ENCODE data around the gene KIF5C.

Gene KIF5C

GRCh38 chr2:149015926-149016563 lies 141.0 kb downstream of the KIF5C start:
- DNase-seq (ENCODE audit: low read depth in 2 of 2): no peak

- DNase-seq (ENCODE audit: low read depth in 2 of 2): peak; percentile 61 to 62
These were observed 142.3 kb downstream of the KIF5C start for GRCh38 chr2:149017116-149017985.

GRCh38 chr2:149018981-149019380 lies 144.0 kb downstream of the KIF5C start:
- no peak for DNase-seq (ENCODE audit: low read depth in 2 of 2)

- DNase-seq (ENCODE audit: low read depth in 2 of 2): no peak
These were observed 144.7 kb downstream of the KIF5C start for GRCh38 chr2:149019768-149020167.

- DNase-seq (ENCODE audit: low read depth in 2 of 2): no peak
These were observed 145.4 kb downstream of the KIF5C start for GRCh38 chr2:149020432-149020851.

GRCh38 chr2:149021271-149021719 lies 146.3 kb downstream of the KIF5C start:
- no peak for DNase-seq (ENCODE audit: low read depth in 2 of 2)

- no peak for DNase-seq (ENCODE audit: low read depth in 2 of 2)
These were observed 146.7 kb downstream of the KIF5C start for GRCh38 chr2:149021761-149022160.

- no peak for DNase-seq (ENCODE audit: low read depth in 2 of 2)
These were observed 148.1 kb downstream of the KIF5C start for GRCh38 chr2:149023091-149023490.

GRCh38 chr2:149027590-149028250 lies 152.7 kb downstream of the KIF5C start:
- DNase-seq (ENCODE audit: low read depth in 2 of 2): no peak

- DNase-seq (ENCODE audit: low read depth in 2 of 2): no peak
These were observed 153.3 kb downstream of the KIF5C start for GRCh38 chr2:149028377-149028776.

- DNase-seq (ENCODE audit: low read depth in 2 of 2): no peak
These were observed 153.9 kb downstream of the KIF5C start for GRCh38 chr2:149028891-149029290.

- DNase-seq (ENCODE audit: low read depth in 2 of 2): no peak
These were observed 154.4 kb downstream of the KIF5C start for GRCh38 chr2:149029307-149029965.

GRCh38 chr2:149031396-149031795 lies 156.4 kb downstream of the KIF5C start:
- DNase-seq (ENCODE audit: low read depth in 2 of 2): no peak

- no peak for DNase-seq (ENCODE audit: low read depth in 2 of 2)
These were observed 158.7 kb downstream of the KIF5C start for GRCh38 chr2:149033716-149034115.

GRCh38 chr2:149034406-149034805 lies 159.4 kb downstream of the KIF5C start:
- DNase-seq (ENCODE audit: low read depth in 2 of 2): no peak

- DNase-seq (ENCODE audit: low read depth in 2 of 2): no peak
These were observed 161.7 kb downstream of the KIF5C start for GRCh38 chr2:149036507-149037293.

GRCh38 chr2:149037851-149038250 lies 162.8 kb downstream of the KIF5C start:
- DNase-seq (ENCODE audit: low read depth in 2 of 2): no peak

GRCh38 chr2:149038442-149039212 lies 163.6 kb downstream of the KIF5C start, which contains the start of gene LYPD6B:
TSS of gene LYPD6B (plus strand) at chr2:149038699. CDS start at chr2:149130949, 92,250 bp downstream.
- DNase-seq (ENCODE audit: low read depth in 2 of 2): no peak

GRCh38 chr2:149039213-149039724 lies 164.2 kb downstream of the KIF5C start:
- no peak for DNase-seq (ENCODE audit: low read depth in 2 of 2)

- no peak for DNase-seq (ENCODE audit: low read depth in 2 of 2)
These were observed 165.4 kb downstream of the KIF5C start for GRCh38 chr2:149040451-149040850.

Measured in fibroblast of skin of left quadriceps (primary cell).